Heart left ventricle (tissue), 13 donors: ENCODE measurements around the gene DHX9.

ENCODE experiments used
- CTCF ChIP-seq, 12 donors: fragments of 200-600 bp; sonication (generic) in 4 of 12; IDR thresholded peaks; one replicate each; pipeline versions ENCODE4 v1.5.0 to v1.8.0; 2018 to 2022; ENCODE audit warnings: antibody characterized with exemption in 12 of 12, mild to moderate bottlenecking in 5 of 12
- POLR2A ChIP-seq, 2 donors: fragments of 450-650 bp; IDR thresholded peaks; one replicate each; pipeline ENCODE4 v1.6.1; 2017; ENCODE audit warnings: antibody characterized with exemption in 2 of 2, mild to moderate bottlenecking in 2 of 2, moderate library complexity in 2 of 2
- donor health status: ischemic (EF 13 %, LVEDD 7.1; RV severe dilation, severe dysfunction).
- donor health status: DM: no; HTN: yes; CAD: no.
- donor health status: DM: no; HTN: no; CAD: no.
- donor health status: ischemic (EF 25% LVEDD 6.9; RV normal size, moderate dysfunction).
- donor health status: ischemic (EF 25% LVEDD 5.7; RV mildly dilated, moderate dysfunction).
- donor health status: ischemic (EF 35%, LVEDD 5.7; RV mildly dilated, moderate dysfunction).
- donor health status: nonischemic (EF 11% LVEDD 7.7; RV severe dilation, severe dysfunction).
- donor health status: DM: yes; HTN: yes; CAD: no.
- donor health status: PGD.
- donor health status: ischemic (EF 29% LVEDD 5.4; RV normal size, mild dysfunction).
- donor health status: nonischemic (EF 23%, LVEDD 6.1; RV moderate dilation, normal function).

- no peak for TF ChIP-seq CTCF (IDR thresholded peaks at IDR 0.05)
- no peak for TF ChIP-seq POLR2A (IDR thresholded peaks at IDR 0.05)
These were observed 66.2 kb downstream of the DHX9 start for GRCh38 chr1:182905321-182905720.
